Activated T-cell treated with anti-CD3 and anti-CD28 coated beads for 4 hours (primary cell): ENCODE results near the gene TMEM183A.
A peak's percentile ranks its signal among the peaks of the same experiment; 100 is the strongest.
"Not testable (repeated sequence)": the region's sequence is repeated elsewhere in the genome, so short reads cannot be mapped to it uniquely, and the experiment has no call there.

Experiments
- DNase-seq: peaks from one replicate; pipeline ENCODE4 v3.0.0-alpha.2; 2020

Gene TMEM183A, protein sequence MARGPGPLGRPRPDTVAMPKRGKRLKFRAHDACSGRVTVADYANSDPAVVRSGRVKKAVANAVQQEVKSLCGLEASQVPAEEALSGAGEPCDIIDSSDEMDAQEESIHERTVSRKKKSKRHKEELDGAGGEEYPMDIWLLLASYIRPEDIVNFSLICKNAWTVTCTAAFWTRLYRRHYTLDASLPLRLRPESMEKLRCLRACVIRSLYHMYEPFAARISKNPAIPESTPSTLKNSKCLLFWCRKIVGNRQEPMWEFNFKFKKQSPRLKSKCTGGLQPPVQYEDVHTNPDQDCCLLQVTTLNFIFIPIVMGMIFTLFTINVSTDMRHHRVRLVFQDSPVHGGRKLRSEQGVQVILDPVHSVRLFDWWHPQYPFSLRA

DNA sequence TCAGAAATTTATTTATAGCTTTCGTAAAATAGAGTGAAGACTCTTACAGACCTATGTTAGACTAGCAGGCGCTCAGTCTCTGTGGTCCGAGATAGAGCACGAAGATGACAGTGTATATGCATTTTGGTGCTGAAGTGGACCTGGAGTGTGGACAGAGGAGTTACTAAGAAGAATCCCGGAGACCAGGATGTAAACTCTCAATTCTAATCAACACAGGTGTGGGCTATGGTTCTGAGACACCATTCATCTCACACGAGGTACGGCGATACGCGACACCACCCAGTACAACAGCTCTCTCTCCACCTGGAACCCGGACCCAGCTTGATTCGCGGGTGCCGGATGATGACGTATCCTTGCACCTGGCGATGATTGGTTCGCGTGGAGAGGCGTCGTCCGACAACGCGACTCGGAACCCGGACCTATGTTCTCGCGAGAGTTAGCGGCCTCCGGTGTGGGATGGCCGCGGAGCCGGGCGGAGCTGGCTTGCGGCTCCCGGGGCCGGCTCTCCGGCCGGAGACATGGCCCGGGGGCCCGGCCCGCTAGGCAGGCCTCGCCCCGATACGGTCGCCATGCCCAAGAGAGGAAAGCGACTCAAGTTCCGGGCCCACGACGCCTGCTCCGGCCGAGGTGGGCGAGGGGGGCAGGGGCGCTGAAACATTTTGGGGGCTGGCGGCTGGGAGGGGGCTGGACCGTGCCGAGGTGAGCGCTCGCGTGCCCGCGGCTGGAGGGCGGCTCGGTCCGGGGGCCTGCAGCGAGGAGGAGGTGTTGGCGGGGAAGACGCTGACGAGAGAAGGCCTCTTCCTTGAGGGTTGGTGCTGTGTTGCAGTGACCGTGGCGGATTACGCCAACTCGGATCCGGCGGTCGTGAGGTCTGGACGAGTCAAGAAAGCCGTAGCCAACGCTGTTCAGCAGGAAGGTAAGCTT lies at the start of gene TMEM183A:
TSS of gene TMEM183A (plus strand) at position 427 of the 924 bp plus-strand sequence. CDS start at position 519, 92 bp downstream.
- DNase-seq, result peak; percentile 93

DNA sequence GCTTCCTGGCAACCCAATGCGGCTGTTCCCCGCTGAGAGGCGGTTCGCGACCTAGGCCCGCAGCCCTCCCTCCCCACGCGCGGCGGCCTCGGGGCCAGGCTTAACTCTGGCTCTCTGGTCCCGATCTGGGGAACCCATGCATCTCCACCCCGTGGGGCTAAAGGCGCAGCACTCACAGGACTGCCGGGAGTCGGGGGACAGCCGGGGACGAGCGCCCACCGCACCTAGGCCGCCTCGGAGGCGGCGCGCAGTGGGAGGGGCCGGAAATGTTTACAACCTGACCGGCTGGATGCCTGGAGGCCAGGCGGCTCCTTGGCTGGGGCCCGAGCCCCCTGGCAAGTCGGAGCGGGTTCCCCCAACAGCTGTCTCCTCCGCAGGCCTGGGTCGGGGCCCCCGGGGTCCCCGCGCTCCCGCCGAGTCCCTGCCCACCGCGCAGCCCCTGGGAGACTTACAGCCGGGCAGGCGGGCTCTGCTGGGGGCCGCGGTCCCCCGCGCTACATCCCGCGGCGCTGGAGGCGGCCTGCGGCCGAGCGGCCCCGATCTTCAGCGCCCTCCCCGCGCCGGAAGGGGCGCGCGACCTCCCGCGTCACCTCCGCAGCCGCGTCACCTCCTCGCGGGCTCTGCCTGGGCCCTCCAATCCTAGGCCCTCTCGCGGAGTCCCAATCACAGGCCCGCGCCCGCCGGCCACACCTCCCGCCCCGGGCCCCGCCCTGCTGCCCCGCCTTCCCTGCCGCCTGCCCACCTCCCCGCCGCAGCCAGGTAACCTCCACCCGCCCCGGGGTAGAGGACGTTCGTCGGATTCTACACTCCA lies 49.2 kb upstream of the TMEM183A start, which contains the start of gene ADIPOR1:
TSS of gene ADIPOR1 (minus strand) at position 580 of the 811 bp plus-strand sequence. CDS start 7,242 bp downstream, outside the sequence.
- DNase-seq, result peak; percentile 92

DNA sequence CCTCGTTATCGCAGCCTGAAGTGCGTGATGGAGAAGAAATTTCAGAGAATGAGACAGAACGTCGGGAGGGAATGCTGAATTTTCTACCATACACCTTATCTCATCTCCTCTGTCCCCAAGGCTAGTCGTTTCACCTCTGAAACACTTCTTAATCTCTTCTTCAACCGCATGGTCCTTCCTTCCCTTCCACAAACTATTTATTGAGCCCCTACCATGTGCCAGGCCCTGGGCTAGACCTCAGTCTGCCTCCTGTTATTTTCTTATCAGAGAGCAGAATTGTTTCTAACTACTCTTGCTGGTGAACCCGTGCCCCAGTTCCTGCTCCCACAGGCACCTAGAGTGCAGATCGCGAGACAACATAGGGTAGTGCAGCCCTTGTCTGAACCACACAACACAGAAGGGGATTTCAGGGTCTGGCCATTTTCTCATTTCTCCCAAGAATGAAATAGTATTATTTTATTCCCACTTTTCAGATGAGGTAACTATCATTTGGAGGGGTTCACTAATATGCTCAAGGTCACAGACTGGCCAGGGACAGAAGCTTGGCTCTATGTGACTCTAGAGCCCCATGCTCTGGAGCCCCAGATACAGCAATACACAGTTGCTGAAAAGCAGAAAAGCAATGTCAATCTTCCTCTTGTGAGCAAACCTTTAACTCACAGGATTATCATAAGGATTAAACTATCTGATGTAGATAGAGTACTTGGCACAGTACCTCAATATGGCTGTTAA lies 48.5 kb upstream of the TMEM183A start:
- no peak for DNase-seq

DNA sequence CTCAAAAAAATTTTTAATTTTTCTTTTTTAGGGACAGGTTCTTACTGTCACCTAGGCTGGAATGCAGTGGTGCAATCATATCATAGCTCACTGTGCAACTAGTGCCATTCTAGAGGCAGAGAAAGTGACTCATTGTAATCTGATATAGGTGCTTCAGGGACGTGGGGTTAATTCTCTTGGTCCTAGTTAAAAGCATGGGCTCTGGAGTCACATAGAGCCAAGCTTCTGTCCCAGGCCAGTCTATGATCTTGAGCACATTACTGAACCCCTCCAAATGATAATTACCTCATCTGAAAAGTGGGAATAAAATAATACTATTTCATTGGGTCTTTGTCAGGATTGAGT lies 47.9 kb upstream of the TMEM183A start:
- DNase-seq, result no peak

DNA sequence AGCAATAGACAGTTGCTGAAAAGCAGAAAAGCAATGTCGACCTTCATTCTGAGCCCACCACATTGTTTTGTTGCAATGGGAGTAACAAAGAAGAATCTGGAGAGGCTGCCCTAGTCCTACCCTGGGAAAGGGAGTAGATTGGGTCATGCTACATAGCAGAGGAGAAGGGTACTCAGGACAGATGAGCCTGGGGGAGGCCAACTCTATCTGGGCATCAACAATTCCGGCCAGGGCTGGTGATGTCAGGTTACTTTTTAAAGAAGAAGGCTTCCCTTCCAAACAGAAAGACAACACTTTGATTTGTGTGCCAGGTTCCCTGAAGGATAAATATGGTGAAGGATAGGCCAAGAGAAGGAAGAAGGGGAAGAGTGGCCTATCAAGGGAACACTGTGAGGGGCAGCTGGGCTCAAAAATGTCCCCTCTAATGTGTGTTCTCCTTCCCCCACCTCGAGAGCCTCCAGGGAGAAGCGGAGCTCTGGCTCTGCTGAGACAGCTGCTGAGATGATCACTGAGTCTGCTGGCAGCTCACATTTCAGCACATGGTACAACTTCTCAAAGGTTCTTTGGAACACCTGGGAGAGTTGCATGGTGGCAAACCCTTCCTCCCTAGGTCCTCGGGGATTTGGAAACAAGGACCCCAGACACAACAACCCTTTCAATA lies 45.8 kb upstream of the TMEM183A start:
- DNase-seq, result no peak

DNA sequence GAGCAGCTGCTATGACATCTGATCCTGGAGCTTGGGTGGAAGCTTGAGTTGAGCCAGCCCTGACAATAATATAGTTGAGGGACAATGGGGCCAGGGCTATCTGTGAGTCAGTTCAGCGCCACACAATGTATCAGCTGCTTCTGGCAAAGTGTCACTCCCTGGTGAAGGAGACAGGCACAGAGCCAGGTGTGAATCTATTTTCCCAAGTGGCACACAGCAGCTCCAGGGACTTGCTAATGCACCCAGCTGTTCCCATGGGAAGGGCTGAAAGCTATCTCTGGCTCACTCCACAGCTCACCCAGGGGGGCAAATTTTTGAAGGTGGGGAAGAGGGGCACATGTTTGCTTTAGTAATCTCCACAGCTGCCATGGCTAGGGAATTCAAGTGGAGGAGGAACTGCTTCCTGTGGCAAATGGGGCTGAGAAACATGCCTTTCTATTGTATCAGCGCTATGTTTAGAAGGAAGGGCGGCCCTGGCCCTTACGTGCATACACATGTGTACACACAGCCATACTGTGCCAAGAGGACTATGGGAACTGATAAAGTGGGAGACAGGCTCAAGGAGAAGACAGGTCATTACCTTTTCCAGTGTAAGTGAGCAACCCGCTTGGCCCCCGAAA lies 42.3 kb upstream of the TMEM183A start:
- DNase-seq, result no peak

DNA sequence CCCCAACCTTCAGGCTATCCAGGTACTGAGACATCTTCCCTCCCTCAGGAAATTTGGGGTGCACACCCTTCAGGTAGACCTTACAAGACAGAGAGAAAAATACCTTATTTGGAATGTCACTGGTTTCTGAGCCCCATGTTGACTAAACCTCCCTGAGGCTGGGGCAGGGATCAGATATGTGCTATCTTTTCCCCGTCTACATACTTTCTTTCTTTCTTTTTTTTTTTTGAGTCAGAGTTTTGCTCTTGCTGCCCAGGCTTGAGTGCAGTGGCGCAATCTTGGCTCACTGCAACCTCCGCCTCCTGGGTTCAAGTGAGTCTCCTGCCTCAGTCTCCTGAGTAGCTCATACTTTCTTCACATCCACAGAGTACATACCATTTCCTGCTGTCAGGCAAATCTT lies 41.8 kb upstream of the TMEM183A start:
- no peak for DNase-seq

DNA sequence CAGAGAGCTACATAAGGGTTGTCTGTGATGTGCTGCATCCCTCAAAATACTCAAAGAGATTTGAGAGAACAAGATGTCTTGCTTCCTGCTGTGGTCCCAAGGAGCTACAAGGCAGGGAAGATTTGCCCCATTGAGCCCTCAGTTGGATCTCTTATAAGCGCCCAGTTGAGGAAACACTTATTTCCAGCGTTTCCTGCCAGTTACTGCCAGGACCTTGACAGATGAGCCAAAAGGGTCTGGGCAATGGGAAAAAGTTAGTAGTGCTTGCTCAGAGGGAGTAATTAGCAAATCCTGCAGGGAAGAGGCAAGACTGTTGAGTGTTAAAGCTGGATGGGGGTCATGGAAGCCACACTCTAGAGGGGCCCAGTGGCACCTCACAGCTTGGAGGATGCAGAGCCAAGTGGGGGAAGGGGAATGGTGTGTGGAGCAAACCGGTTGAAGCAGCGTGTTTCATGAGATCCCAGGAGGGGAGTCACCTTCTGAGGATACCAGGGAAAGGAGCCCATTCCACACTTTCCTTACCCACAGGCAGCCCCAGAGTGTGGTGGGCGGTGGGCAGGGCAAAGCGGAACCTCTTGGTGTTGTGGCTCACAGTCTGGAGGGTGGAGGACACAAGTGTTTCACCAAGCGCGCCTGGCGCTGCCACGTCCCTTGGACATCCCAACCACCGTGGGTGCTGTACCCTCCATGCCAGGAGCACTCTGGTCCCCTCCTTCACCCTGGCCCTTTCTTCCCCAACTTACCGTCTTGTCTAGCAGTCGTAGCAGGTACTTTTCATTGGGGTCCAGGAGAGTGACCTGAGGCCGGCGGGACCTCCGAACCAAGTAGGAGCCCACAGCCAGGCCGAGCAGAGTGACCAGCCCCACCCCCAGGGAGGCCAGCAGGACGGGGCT lies 40.9 kb upstream of the TMEM183A start:
- no peak for DNase-seq

DNA sequence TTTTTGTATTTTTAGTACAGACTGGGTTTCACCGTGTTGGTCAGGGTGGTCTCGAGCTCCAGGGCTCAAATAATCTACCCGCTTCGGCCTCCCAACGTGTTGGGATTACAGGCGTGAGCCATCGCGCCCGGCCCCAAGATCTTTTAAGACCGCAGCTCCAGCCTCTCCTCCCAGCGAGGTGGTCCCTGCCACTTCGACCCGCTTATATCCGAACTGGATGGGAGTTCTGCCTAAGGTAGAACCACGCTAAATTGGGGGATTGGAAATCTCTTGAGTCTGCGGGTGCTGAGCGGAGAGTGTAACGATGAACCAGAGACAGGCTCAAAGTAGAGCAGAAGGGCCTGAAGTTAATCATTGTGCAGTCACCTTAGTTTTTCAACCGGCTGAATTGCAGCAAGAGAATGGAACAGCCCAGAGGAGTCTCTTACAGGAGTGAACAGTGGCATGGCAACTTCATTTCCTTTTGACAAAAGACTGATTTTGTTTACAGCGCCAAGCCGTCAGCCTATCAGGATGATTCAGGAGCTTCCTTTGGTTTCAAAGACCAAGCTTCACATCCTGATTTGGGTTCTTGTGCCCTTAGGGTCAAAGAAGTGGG lies 39.4 kb upstream of the TMEM183A start:
- DNase-seq, result no peak

DNA sequence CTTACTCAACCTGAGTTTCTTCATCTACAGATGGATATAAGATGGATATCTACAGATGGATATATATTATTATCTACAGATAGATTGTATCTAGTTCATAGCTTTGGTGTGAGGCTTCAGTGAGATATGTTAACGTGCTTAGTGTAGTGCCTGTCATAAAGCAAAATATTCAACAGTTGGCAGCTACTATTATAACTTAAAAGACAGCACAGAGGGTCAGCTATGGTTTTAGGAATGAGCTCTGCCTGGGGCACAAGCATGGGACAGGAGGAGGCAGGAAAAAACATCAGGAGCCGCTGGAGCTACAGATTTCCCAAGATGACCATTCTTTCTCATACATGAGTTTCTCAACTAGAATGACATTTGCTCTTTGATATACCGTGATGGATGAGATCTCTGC lies 38.8 kb upstream of the TMEM183A start:
- no peak for DNase-seq

DNA sequence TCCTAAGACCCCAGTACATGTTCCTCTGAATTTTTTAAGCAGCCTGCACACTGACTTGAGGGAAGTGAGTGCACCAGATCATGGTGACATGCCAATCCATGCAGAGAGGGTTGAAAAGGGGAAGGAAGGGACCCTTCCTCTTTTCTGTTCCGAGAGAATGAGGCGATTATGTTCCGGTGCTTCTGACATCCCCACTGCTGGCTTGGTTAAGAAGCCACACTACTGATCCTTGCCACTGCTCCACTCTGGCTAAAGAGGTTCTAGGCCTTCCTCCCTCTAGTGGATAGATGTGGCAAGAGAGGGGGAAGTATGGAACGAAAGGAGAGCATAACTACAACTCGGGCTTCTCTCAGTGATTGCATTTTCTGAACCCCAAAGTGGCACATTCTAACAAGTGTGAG lies 38.3 kb upstream of the TMEM183A start:
- no peak for DNase-seq

DNA sequence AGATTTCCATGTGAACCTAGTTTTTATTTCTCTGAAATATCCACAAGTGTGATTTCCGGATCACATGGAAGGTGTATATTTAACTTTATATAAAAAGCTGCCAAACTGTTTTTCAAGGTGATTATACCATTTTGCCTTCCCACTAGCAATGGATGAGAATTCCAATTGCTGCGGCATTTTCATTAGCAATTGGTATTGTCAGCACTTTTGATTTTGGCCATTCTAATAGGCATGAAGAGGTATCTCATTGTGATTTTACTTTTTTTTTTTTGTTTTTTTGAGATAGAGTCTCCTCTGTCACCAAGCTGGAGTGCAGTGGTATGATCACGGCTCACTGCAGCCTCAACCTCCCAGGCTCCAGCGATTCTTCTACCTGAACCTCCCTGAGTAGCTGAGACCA lies 35.1 kb upstream of the TMEM183A start:
- no peak for DNase-seq

DNA sequence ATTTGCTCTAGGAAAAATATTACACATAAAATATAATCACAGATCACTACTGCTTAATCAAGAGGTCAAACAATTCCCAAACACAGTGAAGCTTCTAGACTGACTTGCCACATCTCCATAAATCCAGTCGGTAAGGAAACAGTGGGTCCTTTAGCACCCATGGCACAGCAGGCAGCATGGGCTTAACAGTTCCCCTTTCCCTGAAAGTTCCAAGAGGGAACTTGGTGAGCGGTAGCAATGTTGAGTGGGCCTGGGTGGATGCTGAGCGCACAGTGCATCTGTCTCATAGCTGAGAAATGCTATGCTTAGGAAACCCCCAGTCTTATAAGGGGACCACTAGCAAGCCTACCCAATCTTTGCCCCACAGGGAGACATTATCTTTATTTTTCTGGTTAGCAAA lies 32.3 kb upstream of the TMEM183A start:
- no peak for DNase-seq

DNA sequence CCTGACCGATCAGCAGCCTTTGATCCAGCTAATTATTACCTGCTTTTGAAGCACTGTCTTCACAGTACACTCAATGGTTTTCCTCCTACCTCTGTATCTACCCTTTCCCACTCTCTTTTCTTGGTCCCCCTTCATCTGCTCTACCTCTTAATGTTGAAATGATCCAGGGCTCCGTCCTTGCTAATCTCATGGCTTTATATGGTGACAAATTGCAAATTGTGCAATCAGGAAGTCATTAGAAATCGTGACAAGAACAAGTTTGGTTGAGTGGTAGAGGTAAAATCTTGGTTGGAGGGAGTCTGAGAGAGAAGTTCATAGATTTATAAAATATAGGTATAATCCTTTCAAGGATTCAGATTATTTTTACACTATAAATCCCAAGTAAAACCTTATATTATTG lies 30.5 kb upstream of the TMEM183A start:
- DNase-seq, result no peak

DNA sequence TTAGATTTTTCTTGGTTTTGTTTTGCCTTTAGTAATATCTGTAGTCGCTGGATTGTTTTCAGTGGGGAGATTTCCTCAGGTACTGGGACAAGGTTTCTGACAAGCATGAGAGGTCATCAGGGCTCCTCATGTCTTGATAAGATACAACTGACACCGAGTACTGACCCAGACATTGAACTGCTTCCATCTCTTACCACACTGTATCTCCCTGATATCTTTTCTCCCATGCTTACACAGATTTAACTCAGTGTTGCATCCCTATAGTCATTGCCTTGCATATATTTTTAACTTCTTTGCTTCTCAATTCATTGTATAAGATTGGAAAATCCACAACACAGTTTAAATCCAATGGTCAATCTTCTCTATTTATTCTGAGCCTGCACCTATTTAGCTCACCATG lies 27.7 kb upstream of the TMEM183A start:
- no peak for DNase-seq

DNA sequence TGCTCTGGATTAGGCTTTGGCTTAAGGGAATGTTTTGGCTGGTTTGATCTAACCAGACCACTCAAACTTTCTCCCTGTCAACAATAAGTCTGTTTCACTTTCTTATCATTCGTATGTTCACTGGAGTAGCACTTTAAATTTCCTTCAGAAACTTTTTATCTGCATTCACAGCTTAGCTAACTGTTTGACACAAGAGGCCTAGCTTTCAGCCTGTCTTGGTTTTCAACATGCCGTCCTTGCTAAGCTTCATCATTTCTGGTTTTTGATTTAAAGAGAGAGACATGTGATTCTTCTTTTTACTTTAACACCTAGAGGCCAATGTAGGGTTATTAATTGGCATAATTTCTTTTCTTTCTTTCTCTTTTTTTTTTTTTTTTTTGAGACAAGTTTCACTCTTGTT lies 25.2 kb upstream of the TMEM183A start:
- no peak for DNase-seq

DNA sequence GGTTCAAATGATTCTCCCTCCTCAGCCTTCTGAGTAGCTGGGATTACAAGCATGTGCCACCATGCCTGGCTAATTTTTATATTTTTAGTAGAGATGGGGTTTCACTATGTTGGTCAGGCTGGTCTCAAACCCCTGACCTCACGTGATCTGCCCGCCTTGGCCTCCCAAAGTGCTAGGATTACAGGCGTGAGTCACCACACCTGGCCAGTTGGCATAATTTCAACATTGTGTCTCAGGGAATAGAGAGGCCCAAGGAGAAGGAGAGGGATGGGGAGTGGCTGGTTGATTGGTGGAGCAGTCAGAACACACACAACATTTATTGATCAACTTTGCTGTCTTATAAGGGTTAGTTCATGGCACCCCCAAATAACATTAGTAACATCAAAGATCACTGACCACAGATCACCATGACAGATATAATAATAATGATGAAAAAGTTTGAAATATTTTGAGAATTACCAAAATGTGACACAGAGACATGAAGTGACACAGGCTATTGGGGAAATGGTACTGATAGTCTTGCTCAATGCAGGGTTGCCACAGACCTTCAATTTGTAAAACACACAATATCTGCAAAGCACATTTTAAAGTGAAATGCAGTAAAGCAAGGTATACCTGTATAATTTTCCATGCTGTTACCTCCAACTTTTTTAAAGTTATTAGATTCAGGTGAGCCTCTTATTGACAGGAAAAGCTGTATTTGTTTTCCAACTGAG lies 24.3 kb upstream of the TMEM183A start:
- no peak for DNase-seq

DNA sequence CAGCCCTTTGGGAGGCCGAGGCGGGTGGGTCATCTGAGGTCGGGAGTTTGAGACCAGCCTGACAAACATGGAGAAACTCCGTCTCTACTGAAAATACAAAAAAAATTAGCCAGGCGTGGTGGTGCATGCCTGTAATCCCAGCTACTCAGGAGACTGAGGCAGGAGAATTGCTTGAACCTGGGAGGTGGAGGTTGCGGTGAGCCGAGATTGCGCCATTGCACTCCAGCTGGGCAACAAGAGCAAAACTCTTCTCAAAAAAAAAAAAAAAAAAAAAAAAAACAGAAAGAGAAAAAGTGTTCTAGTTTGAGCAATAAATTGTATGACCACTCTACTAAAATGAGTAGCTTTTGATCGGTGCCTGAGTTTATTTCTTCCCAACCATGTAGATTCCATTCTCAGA lies 21.1 kb upstream of the TMEM183A start:
- not testable (repeated sequence) for DNase-seq

DNA sequence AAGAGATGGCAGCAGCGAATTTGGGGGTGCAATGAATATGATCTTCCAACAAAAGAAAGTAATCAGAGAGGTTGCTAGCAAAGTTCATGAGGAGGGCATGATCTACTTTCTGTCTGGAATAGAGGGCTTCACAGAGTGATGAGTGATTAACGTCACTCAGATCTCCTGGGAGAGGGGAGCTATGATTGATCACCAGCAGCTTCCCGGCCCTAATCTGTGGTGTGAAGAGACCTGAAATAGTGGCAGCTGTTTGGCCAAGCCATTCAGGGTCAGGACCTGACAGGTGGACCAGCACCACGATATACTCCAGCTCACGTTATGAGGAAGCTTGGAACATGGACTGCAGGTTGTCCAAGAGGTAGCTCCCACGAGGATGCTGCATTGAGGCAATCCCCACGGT lies 19.9 kb upstream of the TMEM183A start:
- DNase-seq, result no peak
